ENCODE data around the gene GART. TPM values are rescaled to one million over a fixed set of nuclear protein-coding genes. Genes with fewer than 3 reads are reported as not detected.

Gene GART
- total and polyA plus RNA-seq, 10 of the 15 experiments (the other 5 are each of a cell fraction or from before 2014, with no cell fraction given), result 44.7 to 178 (median 106) TPM

DNA sequence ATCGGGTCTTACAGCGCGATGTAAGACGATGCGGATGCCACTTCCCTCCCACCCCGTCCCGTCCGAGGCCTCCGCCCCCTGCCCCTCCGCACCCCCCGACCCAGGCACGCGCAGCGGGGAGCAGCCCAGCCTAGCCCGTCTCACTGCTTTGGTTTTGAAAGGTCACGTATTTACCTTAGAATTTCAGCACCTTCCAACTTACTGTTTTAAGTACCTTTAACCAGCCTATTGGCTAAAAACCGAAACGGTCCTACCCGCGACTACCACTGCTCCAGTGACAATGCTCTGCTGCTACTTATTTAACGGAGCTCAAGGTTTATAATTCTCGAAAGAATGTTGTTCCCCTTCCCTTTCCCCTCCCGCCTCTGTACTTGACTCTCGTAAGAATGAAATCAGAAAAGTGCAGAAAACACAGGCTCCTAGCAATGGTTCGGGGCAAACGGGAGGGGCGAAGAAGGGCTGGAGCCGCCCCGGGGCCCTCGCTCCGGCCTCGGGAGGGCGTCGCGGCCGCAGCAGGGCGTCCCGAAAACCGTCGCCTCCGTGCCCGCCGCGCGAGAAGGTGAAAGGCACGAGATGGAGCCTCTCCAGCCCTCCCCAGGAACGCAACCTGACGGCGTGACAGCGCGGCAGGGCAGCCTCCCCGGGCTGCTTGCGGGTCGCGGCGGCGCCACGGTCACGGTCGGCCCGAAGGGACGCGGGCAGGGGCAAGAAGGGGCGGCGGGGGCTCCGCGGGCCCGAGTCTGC lies 62.8 kb downstream of the GART start (continued):
- TF ChIP-seq CREB1 (IDR thresholded peaks at IDR 0.05; ENCODE audit: low read depth) (no peak), SMAD1 (IDR thresholded peaks at IDR 0.05; ENCODE audit: low read depth, partially characterized antibody) (no peak), SMAD5 (IDR thresholded peaks at IDR 0.05; ENCODE audit: low read depth) (no peak), POLR2AphosphoS2 (IDR thresholded peaks at IDR 0.05; ENCODE audit: low read depth, low read length) (no peak), MXI1 (IDR thresholded peaks at IDR 0.05; ENCODE audit: low read depth, low read length) (no peak), CEBPB (IDR thresholded peaks at IDR 0.05; ENCODE audit: borderline replicate concordance in 1 of 2, low read depth in 2 of 2, low read length in 2 of 2) (no peak), IKZF2 (IDR thresholded peaks at IDR 0.05) (no peak), BMI1 (IDR thresholded peaks at IDR 0.05; ENCODE audit: borderline replicate concordance) (no peak), SUPT20H (IDR thresholded peaks at IDR 0.05; ENCODE audit: borderline replicate concordance, control insufficient read depth, low read depth, low read length) (no peak), PAX8 (IDR thresholded peaks at IDR 0.05) (no peak), POLR2A (IDR thresholded peaks at IDR 0.05; ENCODE audit: low read depth, low read length) (no peak), POLR2AphosphoS5 (IDR thresholded peaks at IDR 0.05; ENCODE audit: low read length) (no peak; the same call in 1 of the 2 replicates), NFYB (IDR thresholded peaks at IDR 0.05; ENCODE audit: insufficient read depth, low read depth, low read length) (no peak), RCOR1 (conservative IDR thresholded peaks at IDR 0.05; ENCODE audit: low read depth, low read length) (no peak), TCF12 (IDR thresholded peaks at IDR 0.05; ENCODE audit: low read depth, low read length) (no peak), MEF2A (IDR thresholded peaks at IDR 0.05; ENCODE audit: insufficient read depth, low read depth, low read length) (no peak), STAT1 (conservative IDR thresholded peaks at IDR 0.05) (no peak)
- TF ChIP-seq, protein P1, sequence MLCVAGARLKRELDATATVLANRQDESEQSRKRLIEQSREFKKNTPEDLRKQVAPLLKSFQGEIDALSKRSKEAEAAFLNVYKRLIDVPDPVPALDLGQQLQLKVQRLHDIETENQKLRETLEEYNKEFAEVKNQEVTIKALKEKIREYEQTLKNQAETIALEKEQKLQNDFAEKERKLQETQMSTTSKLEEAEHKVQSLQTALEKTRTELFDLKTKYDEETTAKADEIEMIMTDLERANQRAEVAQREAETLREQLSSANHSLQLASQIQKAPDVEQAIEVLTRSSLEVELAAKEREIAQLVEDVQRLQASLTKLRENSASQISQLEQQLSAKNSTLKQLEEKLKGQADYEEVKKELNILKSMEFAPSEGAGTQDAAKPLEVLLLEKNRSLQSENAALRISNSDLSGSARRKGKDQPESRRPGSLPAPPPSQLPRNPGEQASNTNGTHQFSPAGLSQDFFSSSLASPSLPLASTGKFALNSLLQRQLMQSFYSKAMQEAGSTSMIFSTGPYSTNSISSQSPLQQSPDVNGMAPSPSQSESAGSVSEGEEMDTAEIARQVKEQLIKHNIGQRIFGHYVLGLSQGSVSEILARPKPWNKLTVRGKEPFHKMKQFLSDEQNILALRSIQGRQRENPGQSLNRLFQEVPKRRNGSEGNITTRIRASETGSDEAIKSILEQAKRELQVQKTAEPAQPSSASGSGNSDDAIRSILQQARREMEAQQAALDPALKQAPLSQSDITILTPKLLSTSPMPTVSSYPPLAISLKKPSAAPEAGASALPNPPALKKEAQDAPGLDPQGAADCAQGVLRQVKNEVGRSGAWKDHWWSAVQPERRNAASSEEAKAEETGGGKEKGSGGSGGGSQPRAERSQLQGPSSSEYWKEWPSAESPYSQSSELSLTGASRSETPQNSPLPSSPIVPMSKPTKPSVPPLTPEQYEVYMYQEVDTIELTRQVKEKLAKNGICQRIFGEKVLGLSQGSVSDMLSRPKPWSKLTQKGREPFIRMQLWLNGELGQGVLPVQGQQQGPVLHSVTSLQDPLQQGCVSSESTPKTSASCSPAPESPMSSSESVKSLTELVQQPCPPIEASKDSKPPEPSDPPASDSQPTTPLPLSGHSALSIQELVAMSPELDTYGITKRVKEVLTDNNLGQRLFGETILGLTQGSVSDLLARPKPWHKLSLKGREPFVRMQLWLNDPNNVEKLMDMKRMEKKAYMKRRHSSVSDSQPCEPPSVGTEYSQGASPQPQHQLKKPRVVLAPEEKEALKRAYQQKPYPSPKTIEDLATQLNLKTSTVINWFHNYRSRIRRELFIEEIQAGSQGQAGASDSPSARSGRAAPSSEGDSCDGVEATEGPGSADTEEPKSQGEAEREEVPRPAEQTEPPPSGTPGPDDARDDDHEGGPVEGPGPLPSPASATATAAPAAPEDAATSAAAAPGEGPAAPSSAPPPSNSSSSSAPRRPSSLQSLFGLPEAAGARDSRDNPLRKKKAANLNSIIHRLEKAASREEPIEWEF (IDR thresholded peaks at IDR 0.05; ENCODE audit: insufficient replicate concordance, low read depth, low read length), result no peak
- TF ChIP-seq, protein P2, sequence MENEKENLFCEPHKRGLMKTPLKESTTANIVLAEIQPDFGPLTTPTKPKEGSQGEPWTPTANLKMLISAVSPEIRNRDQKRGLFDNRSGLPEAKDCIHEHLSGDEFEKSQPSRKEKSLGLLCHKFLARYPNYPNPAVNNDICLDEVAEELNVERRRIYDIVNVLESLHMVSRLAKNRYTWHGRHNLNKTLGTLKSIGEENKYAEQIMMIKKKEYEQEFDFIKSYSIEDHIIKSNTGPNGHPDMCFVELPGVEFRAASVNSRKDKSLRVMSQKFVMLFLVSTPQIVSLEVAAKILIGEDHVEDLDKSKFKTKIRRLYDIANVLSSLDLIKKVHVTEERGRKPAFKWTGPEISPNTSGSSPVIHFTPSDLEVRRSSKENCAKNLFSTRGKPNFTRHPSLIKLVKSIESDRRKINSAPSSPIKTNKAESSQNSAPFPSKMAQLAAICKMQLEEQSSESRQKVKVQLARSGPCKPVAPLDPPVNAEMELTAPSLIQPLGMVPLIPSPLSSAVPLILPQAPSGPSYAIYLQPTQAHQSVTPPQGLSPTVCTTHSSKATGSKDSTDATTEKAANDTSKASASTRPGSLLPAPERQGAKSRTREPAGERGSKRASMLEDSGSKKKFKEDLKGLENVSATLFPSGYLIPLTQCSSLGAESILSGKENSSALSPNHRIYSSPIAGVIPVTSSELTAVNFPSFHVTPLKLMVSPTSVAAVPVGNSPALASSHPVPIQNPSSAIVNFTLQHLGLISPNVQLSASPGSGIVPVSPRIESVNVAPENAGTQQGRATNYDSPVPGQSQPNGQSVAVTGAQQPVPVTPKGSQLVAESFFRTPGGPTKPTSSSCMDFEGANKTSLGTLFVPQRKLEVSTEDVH (IDR thresholded peaks at IDR 0.05; ENCODE audit: low read depth, partially characterized antibody), result no peak

Data from GM12878 (cell line).